Body of pancreas (tissue), 4 donors: ENCODE data around the gene EFCAB13.

Experiments
- POLR2A ChIP-seq, 3 donors: fragments of 450-650 bp; IDR thresholded peaks; one replicate each; pipeline ENCODE4 v1.6.1; 2016; ENCODE audit warnings: antibody characterized with exemption in 3 of 3, mild to moderate bottlenecking in 2 of 3
- TF ChIP-seq, protein P1 (sequence below), 7 experiments: fragments of 450-650 bp in 4 of 7; fragments of 200-600 bp in 3 of 7; sonication (generic) in 3 of 7; IDR thresholded peaks; one replicate each; pipeline ENCODE4 v1.5.1; 2016 to 2019; ENCODE audit warnings: antibody characterized with exemption in 7 of 7

DNA sequence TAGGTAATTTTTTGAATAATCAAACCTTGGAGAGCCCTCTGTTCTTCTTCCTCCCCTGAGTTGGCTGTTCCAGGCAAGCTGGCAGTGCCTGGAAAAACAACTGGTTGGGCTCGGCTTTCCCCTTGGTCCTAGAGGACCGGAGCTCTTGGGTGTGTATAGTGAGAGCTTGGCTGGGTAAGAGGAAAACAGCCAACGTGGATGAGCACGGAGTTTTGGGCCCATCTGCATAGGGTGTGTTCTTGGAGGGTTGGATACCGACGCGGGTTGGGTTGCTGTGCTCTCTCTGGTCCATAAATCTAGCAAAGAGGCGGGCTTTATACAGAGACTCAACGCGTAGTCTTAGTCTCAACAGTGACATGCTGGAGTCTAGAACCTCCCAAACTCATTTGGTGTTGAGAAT, 46.9 kb upstream of the EFCAB13 start:
- TF ChIP-seq, protein P1, sequence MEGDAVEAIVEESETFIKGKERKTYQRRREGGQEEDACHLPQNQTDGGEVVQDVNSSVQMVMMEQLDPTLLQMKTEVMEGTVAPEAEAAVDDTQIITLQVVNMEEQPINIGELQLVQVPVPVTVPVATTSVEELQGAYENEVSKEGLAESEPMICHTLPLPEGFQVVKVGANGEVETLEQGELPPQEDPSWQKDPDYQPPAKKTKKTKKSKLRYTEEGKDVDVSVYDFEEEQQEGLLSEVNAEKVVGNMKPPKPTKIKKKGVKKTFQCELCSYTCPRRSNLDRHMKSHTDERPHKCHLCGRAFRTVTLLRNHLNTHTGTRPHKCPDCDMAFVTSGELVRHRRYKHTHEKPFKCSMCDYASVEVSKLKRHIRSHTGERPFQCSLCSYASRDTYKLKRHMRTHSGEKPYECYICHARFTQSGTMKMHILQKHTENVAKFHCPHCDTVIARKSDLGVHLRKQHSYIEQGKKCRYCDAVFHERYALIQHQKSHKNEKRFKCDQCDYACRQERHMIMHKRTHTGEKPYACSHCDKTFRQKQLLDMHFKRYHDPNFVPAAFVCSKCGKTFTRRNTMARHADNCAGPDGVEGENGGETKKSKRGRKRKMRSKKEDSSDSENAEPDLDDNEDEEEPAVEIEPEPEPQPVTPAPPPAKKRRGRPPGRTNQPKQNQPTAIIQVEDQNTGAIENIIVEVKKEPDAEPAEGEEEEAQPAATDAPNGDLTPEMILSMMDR (IDR thresholded peaks at IDR 0.05), result no peak
- no peak for TF ChIP-seq POLR2A (IDR thresholded peaks at IDR 0.05)
